Stomach (tissue), 19 donors: Measurements from ENCODE around the gene WSCD1. TPM values are rescaled to one million over a fixed set of nuclear protein-coding genes. Genes with fewer than 3 reads are reported as not detected.

ENCODE experiments used
- DNase-seq, 2 donors: peaks; one replicate each; pipeline versions ENCODE4 v3.0.0 to v3.0.0-alpha.2; 2013 to 2019
- H3K27ac ChIP-seq, 5 donors: fragments of 200-600 bp in 4 of 5; sonication (generic) in 4 of 5; one replicate each; pipeline ENCODE4 v1.5.1; 2013 to 2019; ENCODE audit warnings: mild to moderate bottlenecking in 1 of 5, moderate library complexity in 1 of 5
- H3K27me3 ChIP-seq, 3 donors: fragments of 200-600 bp; sonication (generic); one replicate each; pipeline ENCODE4 v1.5.1; 2017 to 2019; ENCODE audit warnings: mixed run types in 1 of 3
- H3K36me3 ChIP-seq, 4 donors: fragments of 200-600 bp; sonication (generic); 1 replicate in 3 of 4; 2 replicates in 1 of 4; pipeline ENCODE4 v1.5.1; 2016 to 2019
- H3K4me1 ChIP-seq, 4 donors: fragments of 200-600 bp; sonication (generic); one replicate each; pipeline ENCODE4 v1.5.1; 2016 to 2019
- H3K4me3 ChIP-seq, 4 donors: fragments of 200-600 bp; sonication (generic) in 3 of 4; one replicate each; pipeline ENCODE4 v1.5.1; 2016 to 2019; ENCODE audit warnings: mild to moderate bottlenecking in 1 of 4
- H3K9me3 ChIP-seq, 4 donors: fragments of 200-600 bp; sonication (generic); one replicate each; pipeline ENCODE4 v1.5.1; 2016 to 2019
- EP300 ChIP-seq: sonication (generic); formaldehyde crosslinking; IDR thresholded peaks from one replicate; pipeline ENCODE4 v1.6.1; 2017; ENCODE audit warnings: antibody characterized with exemption
- POLR2A ChIP-seq, 4 donors: fragments of 450-650 bp; IDR thresholded peaks; one replicate each; pipeline ENCODE4 v1.6.1; 2016; ENCODE audit warnings: antibody characterized with exemption in 4 of 4, control low read depth in 2 of 4, mild to moderate bottlenecking in 1 of 4, moderate library complexity in 1 of 4
- POLR2AphosphoS5 ChIP-seq, 3 donors: sonication (generic); formaldehyde crosslinking; IDR thresholded peaks; one replicate each; pipeline ENCODE4 v1.6.1; 2016; ENCODE audit warnings: antibody characterized with exemption in 3 of 3
- WGBS, 5 donors: extraction: QIAGEN DNeasy Blood & Tissue Kit in 3 of 5; methylation state at CpG; one replicate each; pipeline versions ENCODE4 v1.1.5 to v1.1.7; 2013 to 2018; 5-methylcytosine and 5-hydroxymethylcytosine counted together
- intact Hi-C: fragments of 100-400 bp; cut with DNase I; formaldehyde crosslinking; loops from one replicate; pipeline ENCODE4 v1.15.1; 2023; ENCODE audit warnings: low total_unique reads
- long read RNA-seq, 10 donors: transcript quantifications; one replicate each; lab custom pipeline, GENCODE V29; 2026
- polyA plus RNA-seq, 3 donors: library from polyadenylated mRNA; stranded (reverse); fragments of 200-250 nt; gene quantifications; one replicate each; pipeline ENCODE4 v1.2.3, GENCODE V29; 2013
- total RNA-seq, 5 donors: library from RNA; depleted of rRNA; stranded (reverse); fragments of >200 nt; gene quantifications; one replicate each; pipeline versions ENCODE4 v1.1.0 to v1.2.3, GENCODE V29; 2014 to 2016
- TF ChIP-seq, protein P1 (sequence below), 7 experiments: fragments of 450-650 bp in 4 of 7; fragments of 200-600 bp in 3 of 7; sonication (generic) in 3 of 7; IDR thresholded peaks; one replicate each; pipeline ENCODE4 v1.5.1; 2016 to 2019; ENCODE audit warnings: antibody characterized with exemption in 7 of 7, control low read depth in 2 of 7, mild to moderate bottlenecking in 1 of 7
- donor health status: healthy with polysubstance abuse.
- donor health status: Bipolar disorder and iron deficiency.
- donor health status: healthy.

WSCD1 gene
- 10 to 100 TPM in 2 of 5 donors, 1 to 10 TPM in 1, under 1 TPM in 2; 0.58 to 32.7 (median 2.6) TPM for total RNA-seq
- polyA plus RNA-seq = 1 to 10 TPM in 2 of 3 donors, under 1 TPM in 1; 1.00 to 1.2 (median 1.1) TPM
- long read RNA-seq, donor 1, full-length matches to known transcripts = 1 of 1 reads
- long read RNA-seq, donor 1, partial matches to known transcripts = 0 of 1 reads
- long read RNA-seq, donor 1, other reads (novel, unspliced or antisense) = 0 of 1 reads
- long read RNA-seq, donor 2 = 0 reads
- long read RNA-seq, donor 3 = 0 reads
- long read RNA-seq, donor 4 = 0 reads
- long read RNA-seq, donor 5, full-length matches to known transcripts = 1 of 1 reads
- long read RNA-seq, donor 5, partial matches to known transcripts = 0 of 1 reads
- long read RNA-seq, donor 5, other reads (novel, unspliced or antisense) = 0 of 1 reads
- long read RNA-seq, donor 6 = 0 reads
- long read RNA-seq, donor 7, full-length matches to known transcripts = 1 of 1 reads
- long read RNA-seq, donor 7, partial matches to known transcripts = 0 of 1 reads
- long read RNA-seq, donor 7, other reads (novel, unspliced or antisense) = 0 of 1 reads
- long read RNA-seq, donor 8, full-length matches to known transcripts = 1 of 1 reads
- long read RNA-seq, donor 8, partial matches to known transcripts = 0 of 1 reads
- long read RNA-seq, donor 8, other reads (novel, unspliced or antisense) = 0 of 1 reads
- long read RNA-seq, donor 9 = 0 reads
- long read RNA-seq, donor 10 = 0 reads

DNA sequence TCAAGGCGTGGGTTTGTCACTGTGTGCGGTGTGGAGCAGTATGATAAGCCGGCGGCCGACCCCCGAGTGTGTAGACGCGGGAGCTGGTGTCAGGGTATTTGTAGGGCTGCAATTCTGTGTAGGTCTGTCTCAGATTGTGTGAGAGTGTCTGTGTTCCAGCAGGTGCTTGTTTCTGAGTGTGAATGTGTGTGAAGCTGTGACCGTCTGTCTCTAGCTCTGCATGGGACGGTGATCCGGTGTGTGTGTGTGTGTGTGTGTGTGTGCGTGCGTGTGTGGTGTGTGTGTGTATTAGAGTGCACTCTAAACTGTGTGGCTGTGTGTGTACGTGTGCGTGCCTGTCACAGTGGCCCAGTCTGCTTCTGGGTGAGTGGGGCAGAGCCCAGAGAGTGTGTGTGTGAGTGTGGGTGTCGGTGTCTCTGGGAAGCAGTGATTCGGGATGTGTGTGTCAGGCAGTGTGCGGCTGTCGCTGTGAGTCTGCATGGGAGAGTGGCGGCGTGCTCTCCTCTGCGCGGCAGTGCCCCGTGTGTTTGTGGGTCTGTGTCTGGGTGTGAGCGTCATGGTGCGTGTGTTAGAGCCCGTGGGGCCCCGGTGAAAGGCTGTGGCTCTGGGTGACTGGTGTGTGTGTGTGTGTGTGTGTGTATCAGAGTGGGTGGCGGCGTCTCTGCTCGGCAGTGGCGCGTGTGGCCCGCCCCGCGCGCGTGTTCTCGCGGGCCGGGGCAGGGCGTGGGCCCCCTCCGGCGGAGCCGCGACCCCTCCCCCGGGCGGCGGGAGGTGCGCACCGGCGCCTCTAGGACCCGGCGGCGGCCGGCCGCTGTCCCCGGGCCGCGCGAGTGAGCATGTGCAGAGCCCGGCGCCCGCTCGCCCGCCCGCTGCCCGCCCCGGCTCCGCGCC is at the start of gene WSCD1:
Gene WSCD1, plus strand, starts transcription at position 841 of the 891 bp plus-strand sequence. CDS start 10,280 bp downstream, outside the sequence.
- intact Hi-C loops = no loop called here
- 6 to 12% (median 7%) methylated on average over 21 to 62 of the region's 71 CpGs for WGBS, 5 donors
- H3K36me3 ChIP-seq = no peaks in the 10 kb centered on the region
- H3K4me3 ChIP-seq = peak within 1 kb of the TSS; percentile 62 to 83 (median 68)
- H3K4me1 ChIP-seq = peaks cover 7 to 27% (median 16%) of the 10 kb centered on the region in 4 donors
- peak within 1 kb of the TSS in 2 of 5 donors; percentile 11 to 46 for H3K27ac ChIP-seq
- TF ChIP-seq POLR2AphosphoS5 (IDR thresholded peaks at IDR 0.05) = no peak
- TF ChIP-seq POLR2A (IDR thresholded peaks at IDR 0.05) = no peak
- TF ChIP-seq, protein P1, sequence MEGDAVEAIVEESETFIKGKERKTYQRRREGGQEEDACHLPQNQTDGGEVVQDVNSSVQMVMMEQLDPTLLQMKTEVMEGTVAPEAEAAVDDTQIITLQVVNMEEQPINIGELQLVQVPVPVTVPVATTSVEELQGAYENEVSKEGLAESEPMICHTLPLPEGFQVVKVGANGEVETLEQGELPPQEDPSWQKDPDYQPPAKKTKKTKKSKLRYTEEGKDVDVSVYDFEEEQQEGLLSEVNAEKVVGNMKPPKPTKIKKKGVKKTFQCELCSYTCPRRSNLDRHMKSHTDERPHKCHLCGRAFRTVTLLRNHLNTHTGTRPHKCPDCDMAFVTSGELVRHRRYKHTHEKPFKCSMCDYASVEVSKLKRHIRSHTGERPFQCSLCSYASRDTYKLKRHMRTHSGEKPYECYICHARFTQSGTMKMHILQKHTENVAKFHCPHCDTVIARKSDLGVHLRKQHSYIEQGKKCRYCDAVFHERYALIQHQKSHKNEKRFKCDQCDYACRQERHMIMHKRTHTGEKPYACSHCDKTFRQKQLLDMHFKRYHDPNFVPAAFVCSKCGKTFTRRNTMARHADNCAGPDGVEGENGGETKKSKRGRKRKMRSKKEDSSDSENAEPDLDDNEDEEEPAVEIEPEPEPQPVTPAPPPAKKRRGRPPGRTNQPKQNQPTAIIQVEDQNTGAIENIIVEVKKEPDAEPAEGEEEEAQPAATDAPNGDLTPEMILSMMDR (IDR thresholded peaks at IDR 0.05) = no peak
- no peak for TF ChIP-seq EP300
- DNase-seq = peak; percentile 45 to 74
- peaks cover 0 to 78% (median 21%) of the 10 kb centered on the region in 3 donors for H3K27me3 ChIP-seq
- H3K9me3 ChIP-seq = no peaks in the 10 kb centered on the region

DNA sequence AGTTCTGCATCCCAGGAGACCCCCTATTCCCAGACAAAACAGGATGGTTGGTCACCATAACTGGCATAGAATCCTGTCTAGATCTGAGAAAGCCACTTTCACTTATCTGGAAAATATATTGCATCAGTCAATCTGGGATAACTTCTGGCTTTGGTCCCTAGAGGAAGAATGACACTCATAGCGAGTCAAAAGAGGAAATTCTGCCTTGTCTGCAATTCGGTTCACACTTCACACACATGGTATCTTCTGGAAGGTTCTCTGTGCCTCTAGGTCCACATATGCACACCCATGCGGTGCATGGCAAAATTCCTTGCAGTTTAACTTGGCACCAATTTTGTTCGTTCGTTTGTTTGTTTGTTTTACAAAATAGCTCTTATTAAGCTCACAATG is 49.2 kb upstream of the WSCD1 start:
- peaks cover 0 to 11% (median 0%) of the 10 kb centered on the region in 3 donors for H3K27me3 ChIP-seq
- intact Hi-C loops = no loop called here
- 55 to 77% (median 70%) methylated on average over 5 of the region's 5 CpGs for WGBS, 5 donors
- TF ChIP-seq POLR2A (IDR thresholded peaks at IDR 0.05) (no peak), POLR2AphosphoS5 (IDR thresholded peaks at IDR 0.05) (no peak), EP300 (no peak)
- TF ChIP-seq, protein P1 (IDR thresholded peaks at IDR 0.05) = no peak
- H3K4me1 ChIP-seq = no peaks in the 10 kb centered on the region
- H3K27ac ChIP-seq = no peak overlapping the region
- H3K9me3 ChIP-seq = no peaks in the 10 kb centered on the region
- no peak for DNase-seq
- H3K4me3 ChIP-seq = no peak overlapping the region
- H3K36me3 ChIP-seq = no peaks in the 10 kb centered on the region

DNA sequence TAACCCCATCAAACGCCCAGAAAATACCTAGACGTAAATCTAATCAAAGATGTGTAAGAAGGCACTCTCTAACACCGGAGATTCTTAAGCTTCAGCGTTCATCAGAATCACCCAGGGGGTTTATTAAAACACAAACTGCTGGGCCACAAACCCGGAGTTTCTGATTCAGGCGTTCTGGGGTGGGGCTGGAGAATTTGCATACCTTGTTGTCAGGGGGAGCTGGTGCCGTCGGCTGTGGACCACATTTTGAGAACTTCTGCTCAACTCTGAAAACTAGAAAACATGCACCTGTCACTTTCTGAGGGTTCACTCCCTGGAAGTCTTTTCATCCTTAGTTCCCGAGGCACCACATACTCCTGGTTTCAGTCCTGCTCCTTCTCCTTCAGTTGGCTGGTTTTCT is 48.6 kb upstream of the WSCD1 start:
- Histone ChIP-seq H3K27me3 (peaks cover 0 to 14% (median 0%) of the 10 kb centered on the region in 3 donors), H3K4me3 (no peak overlapping the region), H3K4me1 (no peaks in the 10 kb centered on the region), H3K27ac (no peak overlapping the region), H3K9me3 (no peaks in the 10 kb centered on the region), H3K36me3 (no peaks in the 10 kb centered on the region)
- no peak for DNase-seq
- intact Hi-C loops = no loop called here
- TF ChIP-seq EP300 (no peak), POLR2A (IDR thresholded peaks at IDR 0.05) (no peak), POLR2AphosphoS5 (IDR thresholded peaks at IDR 0.05) (no peak)
- TF ChIP-seq, protein P1 (IDR thresholded peaks at IDR 0.05) = no peak
- WGBS, 5 donors = 68 to 74% (median 73%) methylated on average over 9 of the region's 9 CpGs
